HG02571 (cell line): Measurements from ENCODE around the gene GCFC2.

Experiments used
- ATAC-seq: cut with Tn5 transposase; IDR thresholded peaks from one replicate; pipeline ENCODE4 v1.9.1; 2021; ENCODE audit warnings: mild to moderate bottlenecking, moderate library complexity; ENCODE audit not compliant: unreplicated experiment

The GCFC2 gene

GRCh38 chr2:75632813-75633212 is 77.9 kb downstream of the GCFC2 start:
- no peak for ATAC-seq

DNA sequence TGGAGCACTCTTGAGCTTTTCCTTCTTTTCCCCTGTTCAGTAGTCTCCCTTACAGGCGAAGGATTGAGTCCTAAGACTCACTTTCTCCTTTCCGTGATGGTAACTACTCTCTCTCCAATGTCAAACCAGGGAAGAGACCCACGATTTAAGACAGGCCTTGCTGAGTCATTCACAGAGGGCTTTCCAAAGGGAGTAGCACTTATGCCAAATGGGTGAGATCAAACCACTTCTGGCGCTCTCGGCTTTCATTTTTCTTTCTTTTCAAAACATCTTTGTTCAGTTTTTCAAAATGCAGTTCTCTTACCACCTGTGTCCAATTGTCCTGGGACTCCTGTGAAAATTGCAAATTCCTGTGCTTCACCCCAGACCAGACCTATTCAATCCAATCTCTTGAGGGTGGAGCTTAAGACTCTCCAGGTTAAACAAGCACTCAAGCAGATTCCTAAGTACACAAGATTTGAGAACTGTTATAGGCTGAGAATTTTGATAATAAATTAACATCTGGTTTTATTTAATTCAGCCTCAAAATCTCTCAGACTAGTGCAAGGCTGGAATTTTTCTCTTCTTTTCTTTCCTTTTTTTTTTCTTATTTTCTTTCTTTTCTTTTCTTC is 78.5 kb downstream of the GCFC2 start:
- no peak for ATAC-seq

- ATAC-seq = peak; percentile 68
Observed at GRCh38 chr2:75627902-75628504, 82.7 kb downstream of the GCFC2 start.

GRCh38 chr2:75622929-75623328 is 87.8 kb downstream of the GCFC2 start:
- no peak for ATAC-seq

- ATAC-seq = no peak
Observed at GRCh38 chr2:75622500-75622899, 88.2 kb downstream of the GCFC2 start.

DNA sequence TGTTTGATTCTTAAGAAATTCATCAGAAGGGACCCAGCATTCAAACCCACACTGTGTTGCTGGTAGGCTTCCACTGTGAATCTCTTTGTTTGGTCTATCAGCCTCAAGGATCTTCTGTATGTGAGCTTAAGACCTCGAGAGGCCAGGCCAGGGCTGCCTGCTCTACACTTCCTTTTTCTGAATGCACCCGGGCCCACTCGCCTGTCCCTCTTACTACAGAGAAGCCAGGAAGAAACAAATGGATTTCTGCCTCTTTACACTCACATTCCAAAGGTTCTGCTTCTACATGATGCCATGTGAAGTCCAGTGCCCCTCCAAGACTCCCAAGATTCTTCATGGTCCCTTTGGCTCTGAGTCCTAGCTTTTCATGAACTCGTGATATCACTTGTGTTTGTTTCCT is 89.5 kb downstream of the GCFC2 start:
- ATAC-seq = no peak

- no peak for ATAC-seq
Observed at GRCh38 chr2:75619956-75620740, 90.6 kb downstream of the GCFC2 start.

DNA sequence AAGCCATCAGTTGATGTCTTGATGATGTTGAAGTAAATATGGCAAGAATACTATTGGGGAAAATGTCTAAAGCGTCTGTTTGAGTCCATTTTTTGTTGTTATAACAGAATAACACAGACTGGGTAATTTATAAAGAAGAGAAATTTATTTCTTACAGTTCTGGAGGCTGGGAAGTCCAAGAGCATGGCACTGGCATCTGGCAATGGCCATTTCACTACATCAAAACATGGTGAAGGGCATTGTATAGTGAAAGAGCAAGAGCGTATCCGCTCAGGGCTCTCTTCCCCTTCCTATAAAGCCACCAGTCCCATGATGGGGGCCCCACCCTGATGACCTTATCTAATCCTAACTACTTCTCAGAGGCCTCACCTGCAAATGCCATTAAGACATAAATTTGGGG is 93.8 kb downstream of the GCFC2 start:
- no peak for ATAC-seq

- ATAC-seq = no peak
Observed at GRCh38 chr2:75616406-75616805, 94.3 kb downstream of the GCFC2 start.

GRCh38 chr2:75614162-75614651 is 96.5 kb downstream of the GCFC2 start:
- ATAC-seq = no peak

DNA sequence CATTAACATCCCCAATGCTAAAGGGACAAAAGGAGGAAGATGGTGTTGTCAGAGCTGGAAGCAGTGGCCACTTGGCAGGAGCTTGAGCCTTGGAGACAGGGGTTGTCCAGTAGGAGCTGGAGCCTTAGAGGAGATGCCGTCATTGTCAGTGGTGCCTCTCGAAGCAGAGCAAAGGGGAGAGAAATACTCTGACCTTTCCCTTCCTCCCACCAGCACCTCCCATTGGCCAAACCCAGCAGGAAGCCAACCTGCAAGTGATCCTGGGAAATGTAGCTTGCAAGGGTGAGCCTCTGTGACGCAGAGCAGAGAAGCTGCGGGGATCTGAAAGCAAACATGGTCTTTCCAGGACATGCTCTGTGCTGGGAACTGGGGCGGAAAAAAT is 97.9 kb downstream of the GCFC2 start:
- no peak for ATAC-seq
